Hepatocyte (in vitro differentiated cells): ENCODE data around the gene SH2D7. TPM values are rescaled to one million over a fixed set of nuclear protein-coding genes. Genes with fewer than 3 reads are reported as not detected.

ENCODE experiments used
- DNase-seq: peaks from one replicate; pipeline ENCODE4 v3.0.0-alpha.2; 2016; ENCODE audit warnings: low spot score
- H2AFZ ChIP-seq: fragments of 200-600 bp; sonication (generic); 2 replicates; pipeline ENCODE4 v1.6.0; 2016; ENCODE audit warnings: antibody characterized with exemption, mild to moderate bottlenecking
- H3K27ac ChIP-seq: fragments of 200-600 bp; sonication (generic); 2 replicates; pipeline ENCODE4 v1.5.1; 2016; ENCODE audit warnings: mild to moderate bottlenecking
- H3K27me3 ChIP-seq: fragments of 200-600 bp; sonication (generic); 2 replicates; pipeline ENCODE4 v1.6.1; 2016
- H3K36me3 ChIP-seq: fragments of 200-600 bp; sonication (generic); replicated peaks from 2 replicates; pipeline ENCODE4 v1.5.1; 2016; ENCODE audit warnings: low read depth; ENCODE audit not compliant: insufficient read depth
- H3K4me1 ChIP-seq: fragments of 200-600 bp; sonication (generic); 2 replicates; pipeline ENCODE4 v1.5.1; 2016; ENCODE audit warnings: mild to moderate bottlenecking, moderate library complexity; ENCODE audit not compliant: insufficient read depth
- H3K4me2 ChIP-seq: fragments of 200-600 bp; sonication (generic); 2 replicates; pipeline ENCODE4 v1.6.0; 2016
- H3K4me3 ChIP-seq: fragments of 200-600 bp; sonication (generic); 2 replicates; pipeline ENCODE4 v1.5.1; 2016; ENCODE audit warnings: mild to moderate bottlenecking
- H3K79me2 ChIP-seq: fragments of 200-600 bp; sonication (generic); 2 replicates; pipeline ENCODE4 v1.6.0; 2017; ENCODE audit warnings: mild to moderate bottlenecking
- H3K9me2 ChIP-seq: fragments of 200-600 bp; sonication (generic); replicated peaks from 2 replicates; pipeline ENCODE4 v1.6.0; 2017; ENCODE audit warnings: mild to moderate bottlenecking; ENCODE audit not compliant: insufficient read depth
- H3K9me3 ChIP-seq: fragments of 200-600 bp; sonication (generic); 2 replicates; pipeline ENCODE4 v1.5.1; 2016; ENCODE audit warnings: low read depth, mild to moderate bottlenecking
- H4K20me1 ChIP-seq: fragments of 200-600 bp; sonication (generic); 2 replicates; pipeline ENCODE4 v1.6.0; 2016; ENCODE audit warnings: mild to moderate bottlenecking; ENCODE audit not compliant: insufficient read depth, poor library complexity, severe bottlenecking
- EZH2 ChIP-seq: fragments of 200-600 bp; sonication (generic); IDR thresholded peaks from 2 replicates; pipeline ENCODE4 v1.6.1; 2016; ENCODE audit warnings: antibody characterized with exemption, mild to moderate bottlenecking, borderline replicate concordance
- EZH2phosphoT487 ChIP-seq: fragments of 200-600 bp; sonication (generic); IDR thresholded peaks from one replicate; pipeline ENCODE4 v1.6.1; 2018; ENCODE audit warnings: antibody characterized with exemption, mild to moderate bottlenecking, low read depth, moderate library complexity; ENCODE audit not compliant: unreplicated experiment, severe bottlenecking
- WGBS: methylation state at CpG from one replicate; pipeline ENCODE4 v1.1.6; 2016; ENCODE audit warnings: low lambda C conversion rate; ENCODE audit errors: missing lambda C conversion rate; 5-methylcytosine and 5-hydroxymethylcytosine counted together
- polyA plus RNA-seq: library from polyadenylated mRNA; unstranded; fragments of >200 nt; fragmentation: Nextera tagmentation; extraction: Ambion mirVana; gene quantifications from 2 replicates; pipeline ENCODE4 v1.2.1, GENCODE V29; 2016
- total RNA-seq: library from RNA; depleted of rRNA; stranded (reverse); fragments of >200 nt; gene quantifications from 2 replicates; pipeline ENCODE4 v1.2.3, GENCODE V29; 2014
- TF ChIP-seq, protein P1 (sequence below): fragments of 200-600 bp; sonication (generic); IDR thresholded peaks from 2 replicates; pipeline ENCODE4 v1.5.1; 2016; ENCODE audit warnings: antibody characterized with exemption, mild to moderate bottlenecking; ENCODE audit not compliant: poor library complexity

SH2D7 gene
- total and polyA plus RNA-seq, 2 experiments from 2014 or later, result 0.22 TPM; not detected in 1

DNA sequence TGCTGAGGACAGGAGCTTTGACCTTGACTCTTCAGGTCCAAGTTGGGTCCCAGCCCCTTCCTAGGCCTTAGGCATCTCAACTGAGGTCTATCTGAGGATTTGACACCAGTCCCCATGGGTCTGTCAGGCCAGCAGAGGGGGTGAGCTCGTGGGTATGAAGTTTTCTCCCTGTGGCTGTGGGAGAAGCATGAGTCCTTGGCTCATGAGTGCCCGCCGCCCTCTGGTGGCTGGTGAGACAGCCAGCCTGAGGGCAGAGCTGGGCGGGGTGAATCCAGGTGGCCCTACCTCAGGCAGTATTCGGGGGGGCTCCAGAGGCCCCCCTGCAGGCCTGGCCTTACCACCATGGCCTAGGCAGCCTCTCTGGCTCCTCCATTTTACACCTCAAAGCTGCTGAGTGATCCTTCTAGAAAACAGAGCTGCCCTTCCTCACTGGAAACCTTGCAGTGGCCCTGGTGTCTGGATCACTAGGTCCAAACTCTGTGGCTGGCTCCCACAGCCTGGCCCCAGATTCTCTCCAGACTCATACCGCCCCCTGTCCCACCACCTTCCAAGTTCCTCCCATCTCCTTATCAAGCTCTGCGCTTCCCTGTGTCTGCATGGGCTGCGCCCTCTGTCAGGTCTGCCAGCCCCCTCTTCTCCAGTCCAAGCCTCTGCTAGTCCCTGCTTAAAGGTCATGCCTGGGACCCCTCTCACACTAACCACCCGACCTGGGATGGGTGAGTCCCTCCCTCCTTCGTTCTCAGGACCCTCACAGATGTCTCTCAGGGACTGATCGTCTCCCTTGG, 16.1 kb downstream of the SH2D7 start:
- Histone ChIP-seq H3K4me1 (no peaks in the 10 kb centered on the region), H3K4me2 (no peak overlapping the region), H2AFZ (no peak overlapping the region), H3K9me3 (no peaks in the 10 kb centered on the region), H3K27me3 (no peaks in the 10 kb centered on the region), H3K9me2 (no peaks in the 10 kb centered on the region), H3K27ac (no peak overlapping the region), H3K4me3 (no peak overlapping the region), H3K79me2 (no peaks in the 10 kb centered on the region), H3K36me3 (no peaks in the 10 kb centered on the region), H4K20me1 (no peaks in the 10 kb centered on the region)
- no peak for TF ChIP-seq EZH2
- TF ChIP-seq EZH2phosphoT487, result no peak
- TF ChIP-seq, protein P1, sequence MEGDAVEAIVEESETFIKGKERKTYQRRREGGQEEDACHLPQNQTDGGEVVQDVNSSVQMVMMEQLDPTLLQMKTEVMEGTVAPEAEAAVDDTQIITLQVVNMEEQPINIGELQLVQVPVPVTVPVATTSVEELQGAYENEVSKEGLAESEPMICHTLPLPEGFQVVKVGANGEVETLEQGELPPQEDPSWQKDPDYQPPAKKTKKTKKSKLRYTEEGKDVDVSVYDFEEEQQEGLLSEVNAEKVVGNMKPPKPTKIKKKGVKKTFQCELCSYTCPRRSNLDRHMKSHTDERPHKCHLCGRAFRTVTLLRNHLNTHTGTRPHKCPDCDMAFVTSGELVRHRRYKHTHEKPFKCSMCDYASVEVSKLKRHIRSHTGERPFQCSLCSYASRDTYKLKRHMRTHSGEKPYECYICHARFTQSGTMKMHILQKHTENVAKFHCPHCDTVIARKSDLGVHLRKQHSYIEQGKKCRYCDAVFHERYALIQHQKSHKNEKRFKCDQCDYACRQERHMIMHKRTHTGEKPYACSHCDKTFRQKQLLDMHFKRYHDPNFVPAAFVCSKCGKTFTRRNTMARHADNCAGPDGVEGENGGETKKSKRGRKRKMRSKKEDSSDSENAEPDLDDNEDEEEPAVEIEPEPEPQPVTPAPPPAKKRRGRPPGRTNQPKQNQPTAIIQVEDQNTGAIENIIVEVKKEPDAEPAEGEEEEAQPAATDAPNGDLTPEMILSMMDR, result peak; percentile 88
- peak; percentile 91 for DNase-seq
- WGBS, result 48% methylated on average over 11 of the region's 11 CpGs

DNA sequence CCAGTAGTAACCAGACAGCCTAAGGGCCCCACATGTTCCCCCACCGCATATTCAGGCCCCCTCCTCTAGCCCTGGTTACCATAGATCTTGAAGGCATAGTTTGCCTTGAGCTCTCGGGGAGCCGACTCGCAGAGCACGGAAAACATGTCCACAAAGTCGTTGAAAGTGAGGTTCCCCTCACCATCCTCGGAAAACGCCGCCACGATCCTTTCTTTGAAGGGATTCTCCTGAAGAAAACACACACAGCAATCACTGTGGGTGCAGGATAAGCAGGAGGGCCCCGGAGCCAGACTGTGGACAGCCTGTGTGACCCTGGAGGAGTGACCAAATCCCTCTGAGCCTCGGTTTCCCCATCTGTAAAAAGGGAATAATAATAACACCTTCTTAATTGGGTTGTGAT, 16.8 kb downstream of the SH2D7 start:
- Histone ChIP-seq H4K20me1 (no peaks in the 10 kb centered on the region), H3K9me3 (no peaks in the 10 kb centered on the region), H3K27ac (no peak overlapping the region), H3K4me1 (no peaks in the 10 kb centered on the region), H3K4me2 (no peak overlapping the region), H3K36me3 (no peaks in the 10 kb centered on the region), H3K4me3 (no peak overlapping the region), H3K9me2 (no peaks in the 10 kb centered on the region), H3K27me3 (no peaks in the 10 kb centered on the region), H3K79me2 (no peaks in the 10 kb centered on the region), H2AFZ (no peak overlapping the region)
- no peak for TF ChIP-seq EZH2phosphoT487
- TF ChIP-seq, protein P1, result no peak
- no peak for TF ChIP-seq EZH2
- no peak for DNase-seq
- WGBS, result 93% methylated on average over 11 of the region's 12 CpGs

DNA sequence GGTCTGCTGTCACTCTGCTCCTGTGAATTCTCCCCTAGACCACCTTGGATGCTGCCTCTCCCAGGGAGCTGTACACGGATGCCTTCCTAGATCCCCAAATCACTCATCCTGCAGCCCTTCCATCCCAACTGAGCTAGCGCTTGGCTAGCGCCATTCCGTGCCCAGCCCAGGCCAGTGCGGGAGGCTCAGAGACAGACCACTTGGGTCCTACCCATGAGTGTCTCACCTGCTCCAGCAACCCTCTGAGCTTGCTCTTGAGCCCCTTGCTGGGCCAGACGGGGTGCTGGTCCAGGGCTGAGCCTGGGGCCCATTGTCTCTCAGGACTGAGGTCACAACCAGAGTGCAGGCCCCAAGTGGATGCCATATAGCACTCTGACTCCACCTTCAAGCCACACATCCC, 17.7 kb downstream of the SH2D7 start:
- no peaks in the 10 kb centered on the region for H3K9me2 ChIP-seq

More for the DNA sequence above, 17.7 kb downstream of the SH2D7 start:
- Histone ChIP-seq H3K9me3 (no peaks in the 10 kb centered on the region), H3K79me2 (no peaks in the 10 kb centered on the region), H4K20me1 (no peaks in the 10 kb centered on the region), H3K27me3 (no peaks in the 10 kb centered on the region), H3K27ac (no peak overlapping the region), H3K36me3 (no peaks in the 10 kb centered on the region), H3K4me1 (no peaks in the 10 kb centered on the region), H2AFZ (no peak overlapping the region), H3K4me3 (no peak overlapping the region), H3K4me2 (no peak overlapping the region)
- 98% methylated on average over 6 of the region's 6 CpGs for WGBS
- no peak for DNase-seq
- no peak for TF ChIP-seq EZH2phosphoT487
- TF ChIP-seq EZH2, result no peak
- TF ChIP-seq, protein P1, result no peak
